Tibial artery (tissue), 4 donors: ENCODE results near the gene TBATA.

Experiments
- DNase-seq, 2 donors: peaks; one replicate each; pipeline ENCODE4 v3.0.0-alpha.2; 2019
- H3K27ac ChIP-seq, 2 donors: fragments of 200-600 bp; sonication (generic) in 1 of 2; 1 replicate in 1 of 2; 2 replicates in 1 of 2; pipeline ENCODE4 v1.5.1; 2018 to 2019; ENCODE audit warnings: mild to moderate bottlenecking in 1 of 2
- H3K27me3 ChIP-seq, 2 donors: fragments of 200-600 bp; sonication (generic) in 1 of 2; one replicate each; pipeline versions ENCODE4 v1.5.1 to v1.6.0; 2016 to 2019
- H3K36me3 ChIP-seq, 3 donors: fragments of 200-600 bp; sonication (generic) in 2 of 3; one replicate each; pipeline ENCODE4 v1.5.1; 2016 to 2019; ENCODE audit warnings: mild to moderate bottlenecking in 2 of 3
- H3K4me1 ChIP-seq, 4 donors: fragments of 200-600 bp; sonication (generic) in 2 of 4; 1 replicate in 3 of 4; 2 replicates in 1 of 4; pipeline ENCODE4 v1.5.1; 2016 to 2019
- H3K4me3 ChIP-seq, 2 donors: fragments of 200-600 bp; sonication (generic) in 1 of 2; 1 replicate in 1 of 2; 2 replicates in 1 of 2; pipeline ENCODE4 v1.5.1; 2018 to 2019; ENCODE audit warnings: mild to moderate bottlenecking in 2 of 2
- H3K9me3 ChIP-seq, 3 donors: fragments of 200-600 bp; sonication (generic) in 1 of 3; one replicate each; pipeline ENCODE4 v1.5.1; 2016 to 2019
- intact Hi-C: fragments of 100-400 bp; cut with DNase I; formaldehyde crosslinking; loops from one replicate; pipeline ENCODE4 v1.15.0; 2023; ENCODE audit warnings: low total_unique reads
- TF ChIP-seq, protein P1 (sequence below), 2 experiments: fragments of 200-600 bp in 1 of 2; fragments of 450-650 bp in 1 of 2; IDR thresholded peaks; one replicate each; pipeline ENCODE4 v1.5.1; 2017 to 2019; ENCODE audit warnings: antibody characterized with exemption in 2 of 2, mild to moderate bottlenecking in 1 of 2, moderate library complexity in 1 of 2

Gene TBATA

DNA sequence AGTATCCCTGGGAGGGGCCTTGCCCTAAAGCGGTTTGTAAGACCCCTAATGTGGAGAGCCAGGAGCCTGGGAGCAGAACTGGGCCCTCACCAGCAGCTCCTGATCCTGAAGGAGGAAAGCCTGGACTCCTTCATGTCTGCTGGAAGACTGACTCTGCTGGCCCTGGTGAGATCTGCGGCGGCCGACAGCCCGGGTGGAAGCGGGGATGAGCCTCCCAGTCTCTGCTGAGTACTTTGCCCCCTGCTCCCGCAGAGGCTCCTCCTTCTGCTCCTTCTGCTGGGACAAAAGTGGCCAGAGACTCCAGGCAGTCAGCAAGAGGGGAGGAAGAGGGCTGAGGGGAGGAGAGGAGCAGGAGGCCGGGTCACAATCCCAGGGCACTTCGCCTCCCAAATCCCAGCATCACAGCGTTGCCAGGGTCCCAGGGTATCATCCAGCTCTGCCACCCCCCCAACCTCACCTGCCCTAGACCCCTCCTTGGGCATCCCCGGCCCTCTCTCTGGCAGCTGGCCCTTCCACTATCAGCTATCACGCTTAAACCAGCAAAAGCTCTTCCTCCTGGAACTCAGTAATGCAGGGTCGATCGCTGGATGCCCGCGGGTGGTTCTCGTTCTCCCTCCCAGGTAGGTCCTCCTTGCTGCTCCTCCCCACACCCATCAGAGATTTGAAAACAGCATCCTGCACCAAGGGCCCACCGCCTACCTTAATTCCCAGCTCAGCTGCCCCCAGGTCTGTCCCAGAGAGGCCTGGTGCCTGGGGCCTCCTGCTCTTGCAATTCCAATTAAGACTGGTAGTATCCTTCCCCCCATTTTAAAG is 7.9 kb downstream of the TBATA start:
- Histone ChIP-seq H3K27ac (no peak overlapping the region), H3K4me1 (no peaks in the 10 kb centered on the region), H3K9me3 (no peaks in the 10 kb centered on the region), H3K27me3 (no peaks in the 10 kb centered on the region), H3K4me3 (no peak overlapping the region), H3K36me3 (no peaks in the 10 kb centered on the region)
- intact Hi-C loops: no loop called here
- TF ChIP-seq, protein P1, sequence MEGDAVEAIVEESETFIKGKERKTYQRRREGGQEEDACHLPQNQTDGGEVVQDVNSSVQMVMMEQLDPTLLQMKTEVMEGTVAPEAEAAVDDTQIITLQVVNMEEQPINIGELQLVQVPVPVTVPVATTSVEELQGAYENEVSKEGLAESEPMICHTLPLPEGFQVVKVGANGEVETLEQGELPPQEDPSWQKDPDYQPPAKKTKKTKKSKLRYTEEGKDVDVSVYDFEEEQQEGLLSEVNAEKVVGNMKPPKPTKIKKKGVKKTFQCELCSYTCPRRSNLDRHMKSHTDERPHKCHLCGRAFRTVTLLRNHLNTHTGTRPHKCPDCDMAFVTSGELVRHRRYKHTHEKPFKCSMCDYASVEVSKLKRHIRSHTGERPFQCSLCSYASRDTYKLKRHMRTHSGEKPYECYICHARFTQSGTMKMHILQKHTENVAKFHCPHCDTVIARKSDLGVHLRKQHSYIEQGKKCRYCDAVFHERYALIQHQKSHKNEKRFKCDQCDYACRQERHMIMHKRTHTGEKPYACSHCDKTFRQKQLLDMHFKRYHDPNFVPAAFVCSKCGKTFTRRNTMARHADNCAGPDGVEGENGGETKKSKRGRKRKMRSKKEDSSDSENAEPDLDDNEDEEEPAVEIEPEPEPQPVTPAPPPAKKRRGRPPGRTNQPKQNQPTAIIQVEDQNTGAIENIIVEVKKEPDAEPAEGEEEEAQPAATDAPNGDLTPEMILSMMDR (IDR thresholded peaks at IDR 0.05): no peak
- DNase-seq: peak in 1 of 2 donors; percentile 47

DNA sequence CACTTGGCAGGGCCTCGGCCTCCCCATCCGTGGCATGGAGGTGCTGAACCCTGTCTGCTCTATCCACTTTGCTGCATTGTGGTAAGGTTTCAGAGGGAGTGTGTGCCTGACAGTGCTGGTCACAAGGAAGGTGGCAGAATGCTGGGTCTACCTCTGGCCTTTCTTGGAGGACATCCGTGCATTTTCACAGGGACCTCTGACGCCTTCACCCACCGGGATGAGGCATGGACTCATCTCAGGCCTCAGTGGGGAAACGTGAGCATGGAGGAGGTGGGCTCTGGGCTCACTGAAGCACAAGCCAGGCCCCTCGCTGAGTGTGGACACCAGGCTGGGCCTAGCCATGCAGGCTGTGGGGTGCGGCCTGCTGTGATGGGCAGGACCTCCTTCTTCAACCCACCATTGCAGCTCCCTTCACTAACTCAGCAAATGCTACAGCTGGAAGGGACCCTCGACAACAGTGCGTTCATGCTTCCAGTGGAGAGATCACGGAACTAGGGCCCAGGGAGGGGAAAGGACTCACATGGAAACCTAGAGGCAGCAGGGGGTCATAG is 8.6 kb downstream of the TBATA start:
- intact Hi-C loops: no loop called here
- TF ChIP-seq, protein P1 (IDR thresholded peaks at IDR 0.05): no peak
- Histone ChIP-seq H3K9me3 (no peaks in the 10 kb centered on the region), H3K27ac (no peak overlapping the region), H3K27me3 (no peaks in the 10 kb centered on the region), H3K36me3 (no peaks in the 10 kb centered on the region), H3K4me3 (no peak overlapping the region), H3K4me1 (no peaks in the 10 kb centered on the region)
- peak in 1 of 2 donors; percentile 62 for DNase-seq

DNA sequence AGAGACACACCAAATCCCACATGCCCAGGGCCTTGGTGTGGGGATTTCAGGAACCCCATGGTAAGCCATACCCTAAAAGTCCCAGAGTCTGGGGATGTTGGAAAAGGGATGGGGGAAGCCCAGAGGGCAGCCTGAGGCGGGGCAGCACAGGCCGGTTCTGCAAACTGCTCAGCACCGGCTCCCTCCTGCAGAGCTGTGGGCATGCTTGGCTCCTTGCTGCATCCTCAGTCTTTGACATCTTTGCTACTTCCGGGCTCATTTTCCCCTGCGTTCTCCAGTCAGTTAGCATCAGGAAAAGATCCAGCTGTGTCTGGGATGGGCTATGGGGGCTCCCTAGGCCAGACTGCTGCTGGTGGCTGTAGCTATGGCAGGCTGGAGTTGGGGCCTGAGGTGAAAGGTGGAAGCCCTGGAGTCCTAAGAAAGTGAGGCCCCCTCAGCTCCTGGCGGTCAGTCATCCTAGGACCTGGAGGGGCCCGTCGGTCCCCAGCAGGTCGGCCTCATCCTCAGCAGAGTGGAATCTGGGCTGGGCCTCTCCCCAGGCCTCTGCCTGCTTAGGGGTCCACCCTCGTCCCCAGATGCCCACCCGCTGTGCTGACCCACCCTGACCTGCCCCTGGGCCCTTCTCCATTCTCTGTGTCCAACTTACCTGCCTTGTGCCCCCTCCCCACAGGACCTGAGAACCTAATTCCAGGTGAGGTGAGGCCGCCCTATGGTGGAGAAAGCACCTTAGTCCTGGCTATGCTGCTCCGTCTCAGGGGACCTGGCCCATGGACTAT is 9.3 kb downstream of the TBATA start:
- H3K36me3 ChIP-seq: no peaks in the 10 kb centered on the region
- H3K27me3 ChIP-seq: no peaks in the 10 kb centered on the region
- H3K4me3 ChIP-seq: no peak overlapping the region
- DNase-seq: peak in 1 of 2 donors; percentile 58
- intact Hi-C loops: no loop called here
- no peaks in the 10 kb centered on the region for H3K4me1 ChIP-seq
- no peak overlapping the region for H3K27ac ChIP-seq
- TF ChIP-seq, protein P1 (IDR thresholded peaks at IDR 0.05): no peak
- H3K9me3 ChIP-seq: no peaks in the 10 kb centered on the region

DNA sequence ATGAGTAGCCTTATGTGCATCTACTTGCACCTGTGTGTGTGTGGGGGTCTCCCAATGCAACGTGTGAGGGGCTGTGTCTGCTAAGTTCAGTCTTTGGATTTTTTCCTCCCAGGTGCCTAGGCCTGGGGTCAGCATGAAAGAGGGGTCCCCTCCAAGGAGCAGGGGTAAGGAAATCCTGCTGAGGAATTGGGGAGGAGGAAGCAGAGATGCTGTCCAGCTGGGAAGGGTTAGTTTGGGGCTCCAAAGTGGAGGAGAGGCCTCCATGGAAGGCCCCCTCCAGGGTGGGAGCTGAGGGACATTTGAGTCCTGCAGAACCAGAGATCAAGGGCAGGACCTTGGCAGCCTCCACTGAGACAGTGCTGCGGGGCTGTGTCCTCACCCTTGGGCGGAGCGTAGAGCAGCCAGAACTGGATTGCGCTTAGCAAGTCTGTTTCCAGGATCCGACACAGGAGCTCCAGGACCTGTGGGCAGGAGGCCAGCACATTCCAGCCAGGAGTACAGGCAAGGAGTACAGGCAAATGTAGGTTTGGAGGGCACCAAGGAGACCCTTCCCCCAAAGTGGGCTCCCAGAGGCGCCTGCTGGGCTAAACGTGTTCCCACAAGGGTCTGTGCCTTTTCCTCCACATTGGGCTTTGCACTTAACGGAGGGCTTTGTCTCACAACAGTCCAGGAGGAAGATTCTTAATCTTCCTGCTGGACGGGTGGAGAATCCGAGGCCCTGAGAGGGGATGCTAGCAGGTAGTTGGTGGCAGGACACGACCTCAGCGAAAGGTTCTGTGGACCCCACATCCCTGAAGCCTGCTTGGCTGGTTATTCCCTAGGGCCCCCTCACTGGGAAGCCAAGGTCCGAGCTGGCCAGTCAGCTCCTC is 10.1 kb downstream of the TBATA start:
- TF ChIP-seq, protein P1 (IDR thresholded peaks at IDR 0.05): no peak
- no peaks in the 10 kb centered on the region for H3K4me1 ChIP-seq
- no peak overlapping the region for H3K27ac ChIP-seq
- H3K4me3 ChIP-seq: no peak overlapping the region
- H3K27me3 ChIP-seq: no peaks in the 10 kb centered on the region
- no peaks in the 10 kb centered on the region for H3K36me3 ChIP-seq
- intact Hi-C loops: no loop called here
- DNase-seq: peak; percentile 15 to 53
- H3K9me3 ChIP-seq: no peaks in the 10 kb centered on the region
